GM10847 (cell line): ENCODE data around the gene CUL4A.

Experiments
- POLR2A ChIP-seq: IDR thresholded peaks from 2 replicates; pipeline ENCODE4 v1.6.1; 2011; ENCODE audit not compliant: insufficient read length; ENCODE audit errors: extremely low read depth

The CUL4A gene

DNA sequence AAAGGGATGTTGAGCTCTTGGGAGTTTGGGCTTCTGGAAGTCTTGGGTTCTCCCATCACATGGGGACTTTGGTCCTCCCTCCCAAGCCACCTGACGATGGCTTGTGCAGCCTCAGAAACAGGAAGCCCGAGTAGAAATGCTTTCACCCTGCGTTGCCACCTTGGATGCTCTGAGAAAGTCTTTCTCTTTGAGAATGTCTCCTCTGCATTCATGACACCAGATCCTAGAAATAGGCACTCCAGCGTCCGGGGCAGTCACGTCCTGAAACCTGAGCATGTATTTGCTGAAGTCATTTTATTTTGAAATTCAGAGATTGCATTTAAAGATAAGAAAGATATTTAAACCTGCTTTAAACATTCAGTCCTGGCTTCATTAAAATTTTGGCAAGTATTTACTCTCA is 34.4 kb downstream of the CUL4A start:
- no peak for TF ChIP-seq POLR2A

DNA sequence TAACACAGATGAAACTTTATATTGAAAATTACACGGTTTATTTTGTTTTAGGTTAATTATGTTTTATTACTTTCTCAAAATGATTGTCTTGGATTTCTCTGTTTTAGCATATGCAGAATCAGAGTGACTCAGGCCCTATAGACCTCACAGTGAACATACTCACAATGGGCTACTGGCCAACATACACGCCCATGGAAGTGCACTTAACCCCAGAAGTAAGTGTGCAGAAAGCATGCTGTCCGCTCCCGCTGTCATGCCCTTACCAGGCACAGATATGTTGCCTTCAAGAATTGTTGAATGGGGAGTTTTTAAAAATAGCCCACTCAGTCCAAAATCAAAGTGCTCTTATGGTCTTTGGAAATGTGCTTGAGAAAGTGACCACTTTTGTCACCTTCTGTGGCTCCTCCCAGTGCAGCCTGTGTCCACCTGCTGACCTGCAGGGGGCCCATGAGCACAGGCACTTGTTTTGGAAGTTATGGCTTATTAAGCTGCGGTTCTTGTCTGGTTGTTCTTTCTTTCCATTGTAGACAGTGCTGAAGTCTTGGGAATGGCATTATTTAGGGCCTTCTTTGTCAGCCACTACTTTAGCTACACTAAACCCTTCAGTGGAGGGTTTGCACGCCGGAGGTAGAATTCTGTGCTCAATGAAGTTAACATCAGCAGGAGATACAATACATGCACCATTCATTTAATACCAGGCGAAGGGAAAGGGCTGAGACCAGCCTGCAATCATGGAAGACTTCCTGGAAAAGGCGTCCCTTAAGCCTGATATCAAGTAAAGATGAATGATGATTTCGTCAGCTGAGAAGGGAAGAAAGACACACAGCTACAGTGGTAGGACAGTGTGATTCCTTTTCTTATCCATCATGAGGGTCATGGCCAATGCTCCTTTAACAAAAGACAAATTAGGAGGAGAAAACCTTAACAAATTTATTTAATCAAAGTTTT is 36.7 kb downstream of the CUL4A start:
- TF ChIP-seq POLR2A, result no peak

DNA sequence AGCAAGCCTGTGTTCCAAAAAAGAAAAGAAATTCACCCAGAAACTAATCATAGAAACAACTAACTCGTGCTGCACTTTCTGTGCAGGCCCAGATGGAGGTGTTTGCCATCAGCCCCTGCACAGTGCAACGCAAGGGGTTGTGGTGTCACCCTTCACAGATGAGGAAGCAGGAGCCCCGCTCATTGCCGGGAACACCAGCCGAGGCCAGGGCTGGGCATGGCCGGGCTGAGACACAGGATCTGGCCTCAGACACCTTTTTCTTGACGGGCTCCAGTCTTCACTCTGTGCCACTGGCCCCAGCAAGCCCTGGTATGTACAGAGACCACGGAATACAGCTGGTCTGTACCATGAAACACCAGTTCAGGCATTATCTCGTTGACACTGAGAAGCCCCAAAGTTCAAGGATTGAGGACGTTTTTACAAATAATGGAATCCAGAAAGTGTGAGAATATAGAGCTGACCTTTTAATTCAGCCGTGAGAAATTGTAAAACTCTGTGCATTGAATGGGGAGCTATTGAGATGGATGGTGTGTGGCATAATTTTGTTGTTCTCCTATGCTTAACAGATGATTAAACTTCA is 43.2 kb downstream of the CUL4A start:
- TF ChIP-seq POLR2A, result no peak

DNA sequence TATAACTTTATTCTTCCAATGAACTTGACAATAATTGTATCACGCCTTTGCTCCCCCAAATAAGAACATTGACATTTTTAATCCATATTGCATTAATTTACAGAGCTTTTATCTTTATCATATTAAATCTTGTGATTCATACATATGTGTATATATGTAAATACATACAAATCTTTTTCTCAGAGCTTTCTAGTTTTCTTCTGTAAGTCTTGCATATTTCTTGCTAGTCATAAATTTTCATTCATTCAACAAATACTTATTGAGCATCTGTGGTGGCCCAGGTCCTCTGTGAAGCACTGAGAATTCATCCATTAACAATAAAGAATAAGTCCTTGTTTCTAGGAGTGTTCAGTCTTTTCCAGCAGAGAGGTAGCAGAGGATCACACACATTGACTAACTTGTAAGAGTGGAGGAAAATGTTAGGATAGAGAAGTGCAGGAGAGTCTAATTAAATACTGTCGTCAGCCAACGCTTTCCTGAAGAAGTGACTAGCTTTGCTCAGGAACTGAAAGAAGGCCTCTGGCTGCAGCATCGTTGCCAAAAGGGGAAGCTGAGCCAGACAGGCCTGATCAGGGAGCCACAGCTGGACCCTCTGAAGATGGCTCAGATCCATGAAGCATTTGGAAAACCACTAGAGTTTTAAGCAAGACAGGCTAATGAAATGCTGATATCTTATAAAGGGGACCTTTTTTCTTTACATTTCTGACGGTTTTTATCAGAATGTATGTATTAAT is 49.1 kb downstream of the CUL4A start:
- TF ChIP-seq POLR2A, result no peak

DNA sequence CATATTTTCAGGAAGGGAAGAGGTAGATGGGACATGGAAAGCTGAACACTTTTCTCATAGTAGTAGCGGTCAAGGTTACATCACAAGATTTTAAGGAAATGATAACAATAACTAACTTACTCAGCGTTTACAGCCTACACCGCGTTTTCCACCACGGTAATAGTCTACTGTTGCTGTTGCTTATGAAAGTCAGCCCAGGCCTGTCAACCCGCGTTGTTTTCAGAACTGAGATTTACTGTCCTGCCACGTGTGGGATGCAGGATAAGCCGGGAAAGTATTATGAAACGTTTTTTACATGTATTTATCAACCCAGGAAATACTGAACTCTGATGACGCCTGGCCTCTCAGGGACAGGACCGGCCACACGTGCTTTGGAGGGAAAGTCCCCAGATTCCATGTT is 51.6 kb downstream of the CUL4A start:
- TF ChIP-seq POLR2A, result no peak

DNA sequence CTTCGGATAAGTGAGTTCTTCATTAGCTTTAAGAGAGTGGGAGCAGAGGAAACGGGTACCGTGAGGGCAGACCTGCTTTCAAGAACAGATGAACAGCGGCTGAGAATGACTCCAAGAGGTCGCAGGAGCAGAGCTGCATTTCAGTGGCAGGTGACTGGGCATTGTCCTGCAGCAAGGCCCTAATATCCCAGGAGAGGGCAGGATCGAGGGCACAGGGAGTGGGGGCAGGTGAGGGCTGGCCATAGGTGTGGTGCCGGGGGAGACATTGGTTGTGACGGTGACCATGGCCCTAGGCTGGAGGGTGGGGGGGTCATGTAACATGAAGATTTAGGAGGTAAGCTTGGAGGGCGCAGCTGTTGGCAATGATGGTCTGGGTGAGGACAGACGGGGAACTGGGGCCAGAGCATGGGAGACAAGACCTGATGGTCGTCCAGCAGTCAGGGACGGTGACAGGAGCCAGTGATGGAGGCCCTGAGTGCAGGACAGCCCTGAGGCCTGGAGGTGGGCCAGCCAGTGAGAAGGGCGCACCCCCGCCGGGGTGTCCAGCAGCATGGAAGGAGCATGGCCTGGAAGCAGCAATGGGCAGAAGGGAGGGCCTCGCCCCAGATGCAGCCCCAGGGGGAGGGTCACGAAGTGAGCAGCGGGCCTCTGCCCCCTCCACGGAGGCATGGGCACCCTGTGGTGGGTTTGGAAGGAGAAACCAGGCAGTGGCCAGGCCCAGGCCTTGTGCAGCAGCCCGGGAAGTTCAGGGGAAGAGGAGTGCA is 58.4 kb downstream of the CUL4A start:
- no peak for TF ChIP-seq POLR2A

DNA sequence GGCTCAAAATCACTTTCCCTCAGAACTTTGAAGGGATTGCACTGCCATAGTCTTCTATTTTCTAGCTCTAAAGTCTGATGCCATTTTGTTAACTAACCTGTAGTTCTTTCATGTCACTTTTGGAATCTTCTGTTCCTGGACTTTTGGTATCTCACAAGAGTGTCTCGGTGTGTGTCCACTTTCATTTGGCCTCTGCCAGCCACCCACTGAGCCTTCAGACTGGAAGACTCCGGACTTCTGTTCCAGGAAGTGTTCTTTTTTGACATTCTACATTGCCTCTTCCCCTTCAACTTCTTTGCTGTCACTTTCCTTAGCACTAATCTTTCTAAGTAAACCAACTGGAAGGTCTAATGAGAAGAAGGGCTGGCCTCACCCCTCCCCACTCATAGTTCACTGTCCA is 62.6 kb downstream of the CUL4A start:
- no peak for TF ChIP-seq POLR2A

DNA sequence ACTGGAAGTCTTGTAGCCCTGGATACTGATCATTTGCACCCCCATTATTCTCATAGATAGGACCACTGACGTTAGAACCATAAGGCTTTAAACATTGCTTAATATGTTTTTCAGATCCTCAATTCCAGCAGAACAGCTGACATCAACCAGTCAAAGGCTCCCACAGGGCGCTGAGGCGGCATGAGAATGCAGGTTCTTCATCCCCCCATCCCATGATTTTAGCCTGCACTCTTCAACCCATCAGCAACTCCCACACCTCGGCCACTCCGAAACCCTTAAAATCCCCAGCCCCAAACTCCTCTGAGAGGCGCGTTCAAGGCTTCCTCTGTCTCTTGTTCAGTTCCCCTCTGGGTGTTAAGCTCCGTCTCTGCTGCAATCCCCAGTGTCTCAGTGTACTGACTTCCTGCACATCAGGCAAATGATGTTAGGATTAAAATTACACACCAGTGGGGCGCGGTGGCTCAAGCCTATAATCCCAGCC is 63.3 kb downstream of the CUL4A start:
- no peak for TF ChIP-seq POLR2A

DNA sequence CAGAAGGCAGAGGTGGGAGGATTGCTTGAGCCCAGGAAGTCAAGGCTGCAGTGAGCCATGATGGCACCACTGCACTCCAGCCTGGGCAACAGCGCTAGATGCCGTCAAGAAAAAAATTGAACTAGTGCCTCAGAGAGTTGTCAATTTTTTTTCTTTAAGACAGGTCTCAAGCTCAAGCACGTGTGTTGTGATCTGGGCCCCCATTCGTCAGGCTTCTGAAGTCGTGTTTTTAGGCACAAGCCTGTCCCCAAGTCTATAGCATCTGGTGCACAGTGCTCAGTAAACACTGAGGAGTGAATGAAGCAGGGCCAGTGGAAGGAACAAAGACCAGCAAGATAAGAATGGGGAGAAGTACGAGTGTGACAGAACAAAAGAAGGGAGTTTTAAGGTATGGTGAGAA is 63.9 kb downstream of the CUL4A start:
- TF ChIP-seq POLR2A, result no peak

DNA sequence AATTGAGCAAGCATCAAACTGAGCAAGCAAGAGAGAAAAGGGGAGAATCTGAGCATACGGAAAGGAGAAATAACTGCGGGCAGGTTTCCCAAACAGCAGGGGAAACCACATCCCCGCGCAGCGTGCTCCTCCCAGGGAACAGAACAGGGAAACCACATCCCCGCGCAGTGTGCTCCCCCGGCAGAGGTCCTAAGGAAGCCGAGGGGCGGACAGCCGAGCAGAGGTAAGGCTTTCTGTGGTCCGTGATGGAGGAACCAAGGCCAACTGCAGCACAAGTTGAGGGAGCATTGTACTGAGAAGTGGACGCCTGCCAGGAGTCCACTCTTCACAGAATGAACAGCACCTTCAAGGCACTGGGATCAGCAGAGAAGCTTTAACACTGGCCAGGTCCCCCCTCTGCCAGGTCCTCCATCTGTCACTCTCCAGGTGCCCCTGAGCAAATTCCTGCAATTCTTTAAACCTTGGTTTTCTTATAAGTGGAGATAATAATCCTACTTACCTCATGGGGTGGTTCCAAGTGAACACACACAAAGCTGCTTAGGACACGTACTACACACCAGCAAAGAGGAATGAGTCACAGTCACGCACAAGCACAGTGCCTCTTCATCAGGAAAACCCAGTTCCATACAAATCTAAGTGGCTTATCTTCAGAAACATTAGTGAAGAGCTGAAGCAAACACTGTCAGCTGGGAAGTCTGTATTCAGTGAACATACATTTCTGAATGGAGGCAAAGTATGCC is 64.6 kb downstream of the CUL4A start:
- no peak for TF ChIP-seq POLR2A

DNA sequence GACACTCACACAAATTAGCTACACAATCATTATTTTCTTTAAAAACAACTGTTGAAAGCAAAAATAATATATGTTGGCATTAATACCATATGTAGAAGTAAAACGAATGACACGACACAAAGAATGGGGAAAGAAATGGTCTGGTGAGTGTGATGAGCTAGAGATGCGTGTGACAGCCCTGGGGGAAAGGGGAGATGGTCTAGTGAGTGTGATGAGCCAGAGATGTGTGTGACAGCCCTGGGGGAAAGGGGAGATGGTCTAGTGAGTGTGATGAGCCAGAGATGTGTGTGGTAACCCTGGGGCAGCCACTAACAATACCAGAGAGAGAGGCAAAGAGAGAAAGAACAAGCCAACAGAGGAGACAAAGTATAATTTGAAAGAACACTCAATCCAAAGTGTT is 65.3 kb downstream of the CUL4A start:
- no peak for TF ChIP-seq POLR2A

DNA sequence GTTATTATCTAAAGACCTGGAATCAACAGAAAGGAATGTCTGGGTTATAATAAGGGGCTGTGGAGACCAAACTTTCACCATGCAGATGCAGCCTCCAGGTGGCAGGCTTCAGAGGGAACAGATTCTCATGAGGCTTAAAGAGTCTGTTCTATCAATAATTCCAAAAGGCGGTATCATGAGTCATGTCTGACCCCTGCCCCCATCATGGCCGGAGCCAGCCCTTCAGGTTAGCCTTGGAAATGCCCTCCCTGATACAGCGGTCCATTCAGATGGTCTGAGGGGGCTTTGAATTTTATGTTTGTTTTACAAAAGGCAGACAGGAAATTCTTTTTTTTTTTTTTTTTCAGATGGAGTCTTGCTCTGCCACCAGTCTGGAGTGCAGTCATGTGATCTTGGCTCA is 66.0 kb downstream of the CUL4A start:
- TF ChIP-seq POLR2A, result no peak

DNA sequence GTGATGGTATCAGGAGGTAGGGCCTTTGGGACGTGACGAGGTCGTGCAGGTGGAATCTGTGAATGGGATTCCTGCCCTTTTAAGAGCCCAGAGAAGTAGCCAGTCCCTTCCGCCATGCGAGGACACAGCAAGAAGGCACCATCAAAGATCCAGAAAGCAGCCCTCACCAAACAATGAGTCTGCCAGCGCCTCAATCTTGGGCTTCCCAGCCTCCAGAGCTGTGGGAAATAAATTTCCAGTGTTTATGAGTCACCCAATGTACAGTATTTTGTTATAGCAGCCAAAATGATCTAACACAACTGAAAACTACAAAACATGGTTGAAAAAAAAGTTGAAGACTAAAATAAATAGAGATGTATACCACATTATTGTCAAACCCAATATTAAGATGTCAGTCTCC is 70.7 kb downstream of the CUL4A start:
- TF ChIP-seq POLR2A, result no peak

DNA sequence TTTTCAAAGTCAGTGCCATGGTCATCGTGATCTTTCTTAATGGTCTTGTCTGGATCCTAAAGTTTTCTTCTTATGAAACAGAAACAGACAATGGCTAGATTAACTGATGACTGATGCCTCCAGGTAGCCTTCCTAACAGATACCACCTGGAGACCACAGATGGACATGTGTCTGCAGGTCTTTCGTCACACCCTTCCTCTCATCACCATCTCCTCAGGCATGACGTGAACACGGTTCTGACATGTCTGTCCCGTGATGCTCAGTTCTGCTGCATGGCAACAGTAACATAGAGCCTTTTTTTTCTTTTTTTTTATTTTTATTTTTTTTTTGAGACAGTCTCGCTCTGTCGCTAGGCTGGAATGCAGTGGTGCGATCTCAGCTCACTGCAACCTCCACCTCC is 74.5 kb downstream of the CUL4A start:
- TF ChIP-seq POLR2A, result no peak
